Immature natural killer cell (primary cell): ENCODE results near the gene NELFA. TPM values are rescaled to one million over a fixed set of nuclear protein-coding genes. Genes with fewer than 3 reads are reported as not detected.

Experiments used
- polyA plus RNA-seq, 3 donors: library from polyadenylated mRNA; unstranded; fragments of 300-500 nt; fragmentation: Illumina TruSeq; gene quantifications; one replicate each; pipeline ENCODE4 v1.2.3, GENCODE V29; 2021

NELFA gene
- polyA plus RNA-seq, 3 donors from 2014 or later, result 6.0 to 28.6 (median 10.2) TPM

Other genes with a start within 250 kb of the NELFA start
- gene FGFR3, start 215.7 kb downstream of the NELFA start, polyA plus RNA-seq, result not detected
- gene LETM1, start 152.8 kb downstream of the NELFA start, polyA plus RNA-seq, result 10 to 100 TPM in 2 of 3 donors, 1 to 10 TPM in 1; 8.0 to 17.0 (median 10.6) TPM
- 1 to 10 TPM; 1.8 to 7.2 (median 4.4) TPM for gene NSD2, start 137.6 kb downstream of the NELFA start, polyA plus RNA-seq
- gene NAT8L, start 50.4 kb upstream of the NELFA start, polyA plus RNA-seq, result not detected
- gene HAUS3, start 233.1 kb upstream of the NELFA start, polyA plus RNA-seq, result 10 to 100 TPM; 12.8 to 21.7 (median 16.5) TPM
- gene POLN, start 233.1 kb upstream of the NELFA start, polyA plus RNA-seq, result 1 to 10 TPM in 1 of 3 donors, under 1 TPM in 1, not detected in 1; 0.41 to 1.6 TPM